Measurements from ENCODE around the gene CRABP2. TPM values are rescaled to one million over a fixed set of nuclear protein-coding genes. Genes with fewer than 3 reads are reported as not detected.

Gene CRABP2
- total and polyA plus RNA-seq, 2 of the 13 experiments (the other 11 are each of a cell fraction or from before 2014, with no cell fraction given): 0.40 to 0.60 TPM

GRCh38 chr1:156728599-156729462 is 23.4 kb upstream of the CRABP2 start, which contains the start of gene ISG20L2 (continued):
- TF ChIP-seq THAP11 (CRISPR knock-in tag; IDR thresholded peaks at IDR 0.05) (peak; percentile 93), ZFX (CRISPR knock-in tag; IDR thresholded peaks at IDR 0.05; ENCODE audit: low read depth) (peak; percentile 79), EHMT2 (IDR thresholded peaks at IDR 0.05; ENCODE audit: borderline replicate concordance, low read depth, low read length) (no peak), ZNF776 (CRISPR knock-in tag; IDR thresholded peaks at IDR 0.05) (no peak), MAX (IDR thresholded peaks at IDR 0.05) (no peak), REPIN1 (CRISPR knock-in tag; IDR thresholded peaks at IDR 0.05; ENCODE audit: borderline replicate concordance, low read depth) (no peak; the same call in 1 of the 2 replicates), ZNF597 (CRISPR knock-in tag; IDR thresholded peaks at IDR 0.05) (no peak), ZBTB46 (CRISPR knock-in tag; IDR thresholded peaks at IDR 0.05; ENCODE audit: borderline replicate concordance) (no peak), SP5 (CRISPR knock-in tag; IDR thresholded peaks at IDR 0.05; ENCODE audit: borderline replicate concordance, low read depth) (peak; percentile 82), ZNF563 (CRISPR knock-in tag; IDR thresholded peaks at IDR 0.05) (no peak), ZNF790 (CRISPR knock-in tag; IDR thresholded peaks at IDR 0.05; ENCODE audit: borderline replicate concordance) (no peak), ZNF83 (CRISPR knock-in tag; IDR thresholded peaks at IDR 0.05; ENCODE audit: borderline replicate concordance) (no peak), XRCC5 (optimal IDR thresholded peaks at IDR 0.05; ENCODE audit: low read length) (peak; percentile 53), ZNF225 (CRISPR knock-in tag; IDR thresholded peaks at IDR 0.05) (no peak), EED (CRISPR knock-in tag; IDR thresholded peaks at IDR 0.05) (no peak), ZHX2 (IDR thresholded peaks at IDR 0.05; ENCODE audit: low read depth) (peak; percentile 100), ZHX2 (CRISPR knock-in tag; IDR thresholded peaks at IDR 0.05; ENCODE audit: borderline replicate concordance) (no peak), TCF7 (IDR thresholded peaks at IDR 0.05; ENCODE audit: low read depth) (no peak), ZNF124 (CRISPR knock-in tag; IDR thresholded peaks at IDR 0.05) (no peak; the same call in 1 of the 2 replicates), ZNF850 (CRISPR knock-in tag; conservative IDR thresholded peaks at IDR 0.05) (no peak)
